ENCODE measurements around the gene C1QTNF6. TPM values are rescaled to one million over a fixed set of nuclear protein-coding genes. Genes with fewer than 3 reads are reported as not detected.
A peak's percentile ranks its signal among the peaks of the same experiment; 100 is the strongest.

C1QTNF6 gene
- polyA plus RNA-seq, 1 donor (not counting 4 experiments of a cell fraction or from before 2014, with no cell fraction given) = 17.1 TPM

GRCh38 chr22:37197451-37198257 is 9.6 kb upstream of the C1QTNF6 start:
- Histone ChIP-seq H3K4me2 (ENCODE audit: control insufficient read depth, extremely low read depth, insufficient read depth, low read depth, low read length) (peak overlapping the region; percentile 69), H3K4me3 (ENCODE audit: control insufficient read depth in 2 of 3, extremely low read depth in 1 of 3, insufficient read depth in 2 of 3, low read depth in 1 of 3, low read length in 3 of 3) (peak overlapping the region in 1 of 3 experiments; percentile 2), H3K9ac (ENCODE audit: control insufficient read depth, extremely low read depth, insufficient read depth, low read length) (peak overlapping the region; percentile 87), H3K79me2 (ENCODE audit: control insufficient read depth, insufficient read depth, low read length) (no peaks in the 10 kb centered on the region), H4K20me1 (ENCODE audit: control insufficient read depth, extremely low read depth, insufficient read depth, low read length) (no peaks in the 10 kb centered on the region), H3K4me1 (ENCODE audit: control insufficient read depth, extremely low read depth, insufficient read depth, low read length) (peaks cover 37% of the 10 kb centered on the region), H2AFZ (ENCODE audit: control insufficient read depth, low read length) (no peak overlapping the region), H3K27me3 (ENCODE audit: control insufficient read depth, extremely low read depth, insufficient read depth, low read length) (no peaks in the 10 kb centered on the region), H3K9me1 (ENCODE audit: control insufficient read depth, extremely low read depth, insufficient read depth, low read length) (no peaks in the 10 kb centered on the region), H3K36me3 (ENCODE audit: control insufficient read depth in 2 of 2, extremely low read depth in 1 of 2, insufficient read depth in 2 of 2, low read length in 2 of 2) (no peaks in the 10 kb centered on the region), H3K9me3 (ENCODE audit: control insufficient read depth, low read depth, low read length) (no peaks in the 10 kb centered on the region), H3K27ac (ENCODE audit: control insufficient read depth, insufficient read depth, low read length) (peak overlapping the region; percentile 70)
- DNase-seq (ENCODE audit: low read depth, low spot score) (peak; percentile 89), FAIRE-seq (peak; percentile 89)
- dilution Hi-C loops (cut with MboI; ENCODE audit: extremely low pct_ligation_motif_present, low sequenced_read_pairs) = no loop called here
- TF ChIP-seq, protein P1, sequence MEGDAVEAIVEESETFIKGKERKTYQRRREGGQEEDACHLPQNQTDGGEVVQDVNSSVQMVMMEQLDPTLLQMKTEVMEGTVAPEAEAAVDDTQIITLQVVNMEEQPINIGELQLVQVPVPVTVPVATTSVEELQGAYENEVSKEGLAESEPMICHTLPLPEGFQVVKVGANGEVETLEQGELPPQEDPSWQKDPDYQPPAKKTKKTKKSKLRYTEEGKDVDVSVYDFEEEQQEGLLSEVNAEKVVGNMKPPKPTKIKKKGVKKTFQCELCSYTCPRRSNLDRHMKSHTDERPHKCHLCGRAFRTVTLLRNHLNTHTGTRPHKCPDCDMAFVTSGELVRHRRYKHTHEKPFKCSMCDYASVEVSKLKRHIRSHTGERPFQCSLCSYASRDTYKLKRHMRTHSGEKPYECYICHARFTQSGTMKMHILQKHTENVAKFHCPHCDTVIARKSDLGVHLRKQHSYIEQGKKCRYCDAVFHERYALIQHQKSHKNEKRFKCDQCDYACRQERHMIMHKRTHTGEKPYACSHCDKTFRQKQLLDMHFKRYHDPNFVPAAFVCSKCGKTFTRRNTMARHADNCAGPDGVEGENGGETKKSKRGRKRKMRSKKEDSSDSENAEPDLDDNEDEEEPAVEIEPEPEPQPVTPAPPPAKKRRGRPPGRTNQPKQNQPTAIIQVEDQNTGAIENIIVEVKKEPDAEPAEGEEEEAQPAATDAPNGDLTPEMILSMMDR (optimal IDR thresholded peaks at IDR 0.05 in 1 of 3, IDR thresholded peaks at IDR 0.05 in 1 of 3, conservative IDR thresholded peaks at IDR 0.05 in 1 of 3; ENCODE audit: extremely low read depth in 1 of 3, insufficient read depth in 2 of 3, low read length in 3 of 3) = no peak
- no peak for TF ChIP-seq EZH2 (IDR thresholded peaks at IDR 0.05; ENCODE audit: low read length)

GRCh38 chr22:37196539-37197450 is 8.7 kb upstream of the C1QTNF6 start:
- dilution Hi-C loops (cut with MboI; ENCODE audit: extremely low pct_ligation_motif_present, low sequenced_read_pairs) = no loop called here
- FAIRE-seq (no peak), DNase-seq (ENCODE audit: low read depth, low spot score) (no peak)
- peak overlapping the region; percentile 87 for H3K9ac ChIP-seq (ENCODE audit: control insufficient read depth, extremely low read depth, insufficient read depth, low read length)
- H3K4me3 ChIP-seq (ENCODE audit: control insufficient read depth in 2 of 3, extremely low read depth in 1 of 3, insufficient read depth in 2 of 3, low read depth in 1 of 3, low read length in 3 of 3) = peak overlapping the region in 1 of 3 experiments; percentile 21
- no peaks in the 10 kb centered on the region for H3K9me3 ChIP-seq (ENCODE audit: control insufficient read depth, low read depth, low read length)
- H2AFZ ChIP-seq (ENCODE audit: control insufficient read depth, low read length) = no peak overlapping the region
- H3K79me2 ChIP-seq (ENCODE audit: control insufficient read depth, insufficient read depth, low read length) = no peaks in the 10 kb centered on the region
- H4K20me1 ChIP-seq (ENCODE audit: control insufficient read depth, extremely low read depth, insufficient read depth, low read length) = no peaks in the 10 kb centered on the region
- no peak for TF ChIP-seq EZH2 (IDR thresholded peaks at IDR 0.05; ENCODE audit: low read length)
- TF ChIP-seq, protein P1 (optimal IDR thresholded peaks at IDR 0.05 in 1 of 3, IDR thresholded peaks at IDR 0.05 in 1 of 3, conservative IDR thresholded peaks at IDR 0.05 in 1 of 3; ENCODE audit: extremely low read depth in 1 of 3, insufficient read depth in 2 of 3, low read length in 3 of 3) = no peak
- H3K9me1 ChIP-seq (ENCODE audit: control insufficient read depth, extremely low read depth, insufficient read depth, low read length) = no peaks in the 10 kb centered on the region
- peaks cover 37% of the 10 kb centered on the region for H3K4me1 ChIP-seq (ENCODE audit: control insufficient read depth, extremely low read depth, insufficient read depth, low read length)
- H3K27ac ChIP-seq (ENCODE audit: control insufficient read depth, insufficient read depth, low read length) = peak overlapping the region; percentile 70
- H3K27me3 ChIP-seq (ENCODE audit: control insufficient read depth, extremely low read depth, insufficient read depth, low read length) = no peaks in the 10 kb centered on the region
- H3K4me2 ChIP-seq (ENCODE audit: control insufficient read depth, extremely low read depth, insufficient read depth, low read depth, low read length) = peak overlapping the region; percentile 69
- H3K36me3 ChIP-seq (ENCODE audit: control insufficient read depth in 2 of 2, extremely low read depth in 1 of 2, insufficient read depth in 2 of 2, low read length in 2 of 2) = no peaks in the 10 kb centered on the region

Data from keratinocyte (primary cell).